RCC 7860 (cell line): ENCODE results near the gene CD8B.

Experiments
- DNase-seq: peaks from one replicate; pipeline ENCODE4 v3.0.0-alpha.2; 2015; ENCODE audit warnings: low spot score
- FAIRE-seq: peaks from 2 replicates; lab custom pipeline; 2012; peaks lifted over from hg19 to GRCh38; lab: Jason Lieb, UNC

CD8B gene

GRCh38 chr2:86775338-86775737 lies 86.3 kb downstream of the CD8B start:
- no peak for DNase-seq
- no peak for FAIRE-seq

- FAIRE-seq = no peak
- DNase-seq = no peak
Measured at GRCh38 chr2:86774862-86775261, 86.8 kb downstream of the CD8B start.

- DNase-seq (no peak), FAIRE-seq (no peak)
Measured at GRCh38 chr2:86772611-86773010, 89.1 kb downstream of the CD8B start.

- FAIRE-seq = no peak
- DNase-seq = no peak
Measured at GRCh38 chr2:86770816-86771301, 90.8 kb downstream of the CD8B start.

GRCh38 chr2:86769838-86770237 lies 91.8 kb downstream of the CD8B start:
- DNase-seq (no peak), FAIRE-seq (no peak)

GRCh38 chr2:86768189-86768949 lies 93.3 kb downstream of the CD8B start:
- DNase-seq (no peak), FAIRE-seq (no peak)
